Measurements from ENCODE around the gene NMU. TPM values are rescaled to one million over a fixed set of nuclear protein-coding genes. Genes with fewer than 3 reads are reported as not detected.
"Not testable (repeated sequence)": the region's sequence is repeated elsewhere in the genome, so short reads cannot be mapped to it uniquely, and the experiment has no call there.

The NMU gene
- total RNA-seq, 1 experiment from 2014 or later = not detected

- H3K79me2 ChIP-seq (ENCODE audit: low read length) = no peaks in the 10 kb centered on the region
- no peaks in the 10 kb centered on the region for H3K36me3 ChIP-seq (ENCODE audit: insufficient read depth, low read length)
- DNase-seq = no peak
- H2AFZ ChIP-seq (ENCODE audit: low read length) = 0 out of 2 replicates have a peak overlapping the region, but pooled peaks have one; percentile 24
- H3K9me3 ChIP-seq (ENCODE audit: low read length) = no peaks in the 10 kb centered on the region
- H3K9ac ChIP-seq (ENCODE audit: low read length) = no peak overlapping the region
- H3K4me3 ChIP-seq (ENCODE audit: low read length) = no peak overlapping the region
- H4K20me1 ChIP-seq (ENCODE audit: insufficient read depth, low read depth, low read length) = no peaks in the 10 kb centered on the region
- H3K27me3 ChIP-seq (ENCODE audit: low read length) = no peaks in the 10 kb centered on the region
- no peaks in the 10 kb centered on the region for H3K4me1 ChIP-seq (ENCODE audit: low read length)
- no peak overlapping the region for H3K27ac ChIP-seq (ENCODE audit: low read length)
- no peaks in the 10 kb centered on the region for H3K9me2 ChIP-seq (replicated peaks; ENCODE audit: insufficient read depth, low read length)
- no peak overlapping the region for H3K4me2 ChIP-seq (ENCODE audit: low read depth, low read length, poor library complexity, severe bottlenecking)
Measured at GRCh38 chr4:55604996-55605395, 31.1 kb downstream of the NMU start.

GRCh38 chr4:55600640-55601039 lies 35.5 kb downstream of the NMU start:
- H4K20me1 ChIP-seq (ENCODE audit: insufficient read depth, low read depth, low read length) = no peaks in the 10 kb centered on the region
- no peaks in the 10 kb centered on the region for H3K79me2 ChIP-seq (ENCODE audit: low read length)
- H3K4me2 ChIP-seq (ENCODE audit: low read depth, low read length, poor library complexity, severe bottlenecking) = no peak overlapping the region
- H3K9me3 ChIP-seq (ENCODE audit: low read length) = no peaks in the 10 kb centered on the region
- H3K36me3 ChIP-seq (ENCODE audit: insufficient read depth, low read length) = no peaks in the 10 kb centered on the region
- no peak overlapping the region for H3K9ac ChIP-seq (ENCODE audit: low read length)
- H3K27me3 ChIP-seq (ENCODE audit: low read length) = no peaks in the 10 kb centered on the region
- DNase-seq = no peak
- no peak overlapping the region for H3K27ac ChIP-seq (ENCODE audit: low read length)
- H2AFZ ChIP-seq (ENCODE audit: low read length) = no peak overlapping the region
- H3K9me2 ChIP-seq (replicated peaks; ENCODE audit: insufficient read depth, low read length) = no peaks in the 10 kb centered on the region
- no peak overlapping the region for H3K4me3 ChIP-seq (ENCODE audit: low read length)
- no peaks in the 10 kb centered on the region for H3K4me1 ChIP-seq (ENCODE audit: low read length)

- H3K4me3 ChIP-seq (ENCODE audit: low read length) = no peak overlapping the region
- H3K27me3 ChIP-seq (ENCODE audit: low read length) = no peaks in the 10 kb centered on the region
- H2AFZ ChIP-seq (ENCODE audit: low read length) = no peak overlapping the region
- H3K4me1 ChIP-seq (ENCODE audit: low read length) = no peaks in the 10 kb centered on the region
- no peaks in the 10 kb centered on the region for H3K9me3 ChIP-seq (ENCODE audit: low read length)
- no peak overlapping the region for H3K4me2 ChIP-seq (ENCODE audit: low read depth, low read length, poor library complexity, severe bottlenecking)
- no peak for DNase-seq
- H3K36me3 ChIP-seq (ENCODE audit: insufficient read depth, low read length) = no peaks in the 10 kb centered on the region
- H3K9me2 ChIP-seq (replicated peaks; ENCODE audit: insufficient read depth, low read length) = no peaks in the 10 kb centered on the region
- H3K27ac ChIP-seq (ENCODE audit: low read length) = no peak overlapping the region
- H4K20me1 ChIP-seq (ENCODE audit: insufficient read depth, low read depth, low read length) = no peaks in the 10 kb centered on the region
- H3K79me2 ChIP-seq (ENCODE audit: low read length) = no peaks in the 10 kb centered on the region
- H3K9ac ChIP-seq (ENCODE audit: low read length) = no peak overlapping the region
Measured at GRCh38 chr4:55598641-55599040, 37.5 kb downstream of the NMU start.

GRCh38 chr4:55592014-55592413 lies 44.1 kb downstream of the NMU start, which contains the start of gene PDCL2:
TSS of gene PDCL2 (minus strand) at chr4:55592245. CDS start at chr4:55592109, 136 bp downstream.
- H3K4me3 ChIP-seq (ENCODE audit: low read length) = no peak within 1 kb of the TSS

GRCh38 chr4:55588160-55588559 lies 47.9 kb downstream of the NMU start:
- Histone ChIP-seq H2AFZ (ENCODE audit: low read length) (no peak overlapping the region), H3K9me2 (replicated peaks; ENCODE audit: insufficient read depth, low read length) (no peaks in the 10 kb centered on the region), H3K9me3 (ENCODE audit: low read length) (no peaks in the 10 kb centered on the region), H3K79me2 (ENCODE audit: low read length) (no peaks in the 10 kb centered on the region), H3K4me2 (ENCODE audit: low read depth, low read length, poor library complexity, severe bottlenecking) (no peak overlapping the region), H4K20me1 (ENCODE audit: insufficient read depth, low read depth, low read length) (no peaks in the 10 kb centered on the region), H3K4me3 (ENCODE audit: low read length) (no peak overlapping the region), H3K9ac (ENCODE audit: low read length) (no peak overlapping the region), H3K4me1 (ENCODE audit: low read length) (no peaks in the 10 kb centered on the region), H3K27me3 (ENCODE audit: low read length) (no peaks in the 10 kb centered on the region), H3K36me3 (ENCODE audit: insufficient read depth, low read length) (no peaks in the 10 kb centered on the region), H3K27ac (ENCODE audit: low read length) (no peak overlapping the region)
- DNase-seq = no peak

More at GRCh38 chr4:55592014-55592413, 44.1 kb downstream of the NMU start, which contains the start of gene PDCL2:
- H3K4me1 ChIP-seq (ENCODE audit: low read length) = no peaks in the 10 kb centered on the region
- H3K36me3 ChIP-seq (ENCODE audit: insufficient read depth, low read length) = no peaks in the 10 kb centered on the region
- no peak within 1 kb of the TSS for H3K9ac ChIP-seq (ENCODE audit: low read length)
- H3K9me2 ChIP-seq (replicated peaks; ENCODE audit: insufficient read depth, low read length) = no peaks in the 10 kb centered on the region
- no peaks in the 10 kb centered on the region for H4K20me1 ChIP-seq (ENCODE audit: insufficient read depth, low read depth, low read length)
- no peaks in the 10 kb centered on the region for H3K79me2 ChIP-seq (ENCODE audit: low read length)
- H3K27ac ChIP-seq (ENCODE audit: low read length) = no peak within 1 kb of the TSS
- H3K27me3 ChIP-seq (ENCODE audit: low read length) = no peaks in the 10 kb centered on the region
- H3K4me2 ChIP-seq (ENCODE audit: low read depth, low read length, poor library complexity, severe bottlenecking) = no peak within 1 kb of the TSS
- no peak within 1 kb of the TSS for H2AFZ ChIP-seq (ENCODE audit: low read length)
- no peaks in the 10 kb centered on the region for H3K9me3 ChIP-seq (ENCODE audit: low read length)
- DNase-seq = no peak

- DNase-seq; H4K20me1 ChIP-seq (ENCODE audit: insufficient read depth, low read depth, low read length); H3K9ac ChIP-seq (ENCODE audit: low read length); H3K36me3 ChIP-seq (ENCODE audit: insufficient read depth, low read length); H3K4me3 ChIP-seq (ENCODE audit: low read length); H3K9me2 ChIP-seq (replicated peaks; ENCODE audit: insufficient read depth, low read length); H3K27me3 ChIP-seq (ENCODE audit: low read length); H3K27ac ChIP-seq (ENCODE audit: low read length); H3K4me2 ChIP-seq (ENCODE audit: low read depth, low read length, poor library complexity, severe bottlenecking); H3K9me3 ChIP-seq (ENCODE audit: low read length); H3K4me1 ChIP-seq (ENCODE audit: low read length); H2AFZ ChIP-seq (ENCODE audit: low read length); H3K79me2 ChIP-seq (ENCODE audit: low read length): not testable (repeated sequence)
Measured at GRCh38 chr4:55582773-55583172, 53.3 kb downstream of the NMU start.

- Histone ChIP-seq H3K79me2 (ENCODE audit: low read length) (no peaks in the 10 kb centered on the region), H3K9me2 (replicated peaks; ENCODE audit: insufficient read depth, low read length) (no peaks in the 10 kb centered on the region), H2AFZ (ENCODE audit: low read length) (no peak overlapping the region), H3K36me3 (ENCODE audit: insufficient read depth, low read length) (no peaks in the 10 kb centered on the region), H4K20me1 (ENCODE audit: insufficient read depth, low read depth, low read length) (no peaks in the 10 kb centered on the region), H3K4me2 (ENCODE audit: low read depth, low read length, poor library complexity, severe bottlenecking) (no peak overlapping the region), H3K9ac (ENCODE audit: low read length) (no peak overlapping the region), H3K4me3 (ENCODE audit: low read length) (no peak overlapping the region), H3K9me3 (ENCODE audit: low read length) (no peaks in the 10 kb centered on the region), H3K4me1 (ENCODE audit: low read length) (no peaks in the 10 kb centered on the region), H3K27me3 (ENCODE audit: low read length) (no peaks in the 10 kb centered on the region), H3K27ac (ENCODE audit: low read length) (no peak overlapping the region)
- no peak for DNase-seq
Measured at GRCh38 chr4:55578341-55579010, 57.6 kb downstream of the NMU start.

GRCh38 chr4:55575513-55575912 lies 60.6 kb downstream of the NMU start:
- Histone ChIP-seq H4K20me1 (ENCODE audit: insufficient read depth, low read depth, low read length) (no peaks in the 10 kb centered on the region), H3K9me3 (ENCODE audit: low read length) (no peaks in the 10 kb centered on the region), H3K27ac (ENCODE audit: low read length) (no peak overlapping the region), H3K4me1 (ENCODE audit: low read length) (no peaks in the 10 kb centered on the region), H3K27me3 (ENCODE audit: low read length) (no peaks in the 10 kb centered on the region), H3K9me2 (replicated peaks; ENCODE audit: insufficient read depth, low read length) (no peaks in the 10 kb centered on the region), H2AFZ (ENCODE audit: low read length) (no peak overlapping the region), H3K4me3 (ENCODE audit: low read length) (no peak overlapping the region), H3K79me2 (ENCODE audit: low read length) (no peaks in the 10 kb centered on the region), H3K36me3 (ENCODE audit: insufficient read depth, low read length) (no peaks in the 10 kb centered on the region), H3K9ac (ENCODE audit: low read length) (no peak overlapping the region), H3K4me2 (ENCODE audit: low read depth, low read length, poor library complexity, severe bottlenecking) (no peak overlapping the region)
- DNase-seq = no peak

Data from Karpas-422 (cell line).